B cell (primary cell): Measurements from ENCODE around the gene LRRC26. TPM values are rescaled to one million over a fixed set of nuclear protein-coding genes. Genes with fewer than 3 reads are reported as not detected.

Experiments used
- ATAC-seq: fragments of 200-7000 bp; cut with Tn5 transposase; one replicate; pipeline ENCODE4 v1.10.0; 2021; ENCODE audit warnings: low read depth, mild to moderate bottlenecking, moderate number of reproducible peaks, moderate library complexity
- CTCF ChIA-PET: fragments of 350-600 bp; sonication (Branson Sonifier 250); formaldehyde crosslinking; loops from one replicate; lab custom pipeline; 2021; ENCODE audit warnings: antibody characterized with exemption, inconsistent platforms; lab: Charles Lee
- POLR2A ChIA-PET: fragments of 350-600 bp; sonication (Branson Sonifier 250); formaldehyde crosslinking; loops from one replicate; lab custom pipeline; 2021; ENCODE audit warnings: antibody characterized with exemption; lab: Charles Lee
- DNase-seq: peaks from one replicate; pipeline ENCODE4 v3.0.0; 2013
- H2AFZ ChIP-seq: 2 replicates; pipeline ENCODE4 v1.6.1; 2012; ENCODE audit warnings: mild to moderate bottlenecking, low read depth, low read length; ENCODE audit not compliant: insufficient read depth, poor library complexity, severe bottlenecking
- H3K27ac ChIP-seq, 2 donors: 1 replicate in 1 of 2; 2 replicates in 1 of 2; pipeline ENCODE4 v1.5.1; 2012 to 2013; ENCODE audit warnings: low read length in 2 of 2, mild to moderate bottlenecking in 2 of 2, moderate library complexity in 1 of 2
- H3K27me3 ChIP-seq, 4 experiments: fragments of 200-600 bp in 1 of 4; sonication (generic) in 1 of 4; replicated peaks in 1 of 4; 1 replicate in 2 of 4; 2 replicates in 2 of 4; pipeline versions ENCODE4 v1.6.1 to v1.7.0; 2013 to 2016; ENCODE audit warnings: low read length in 3 of 4, mild to moderate bottlenecking in 2 of 4, mixed read lengths in 1 of 4, moderate library complexity in 1 of 4; ENCODE audit not compliant: insufficient read depth in 4 of 4, control insufficient read depth in 3 of 4; ENCODE audit errors: control extremely low read depth in 1 of 4
- H3K36me3 ChIP-seq, 2 experiments: replicated peaks in 1 of 2; 1 replicate in 1 of 2; 2 replicates in 1 of 2; pipeline versions ENCODE4 v1.6.1 to v1.7.1; 2013; ENCODE audit warnings: low read length in 1 of 2; ENCODE audit not compliant: insufficient read depth in 2 of 2, control insufficient read depth in 1 of 2; ENCODE audit errors: control extremely low read depth in 1 of 2, extremely low read depth in 1 of 2
- H3K4me1 ChIP-seq, 2 donors: fragments of 200-600 bp in 1 of 2; sonication (generic) in 1 of 2; 1 replicate in 1 of 2; 2 replicates in 1 of 2; pipeline versions ENCODE4 v1.5.1 to v1.6.1; 2013 to 2017; ENCODE audit warnings: low read length in 2 of 2; ENCODE audit not compliant: control insufficient read depth in 2 of 2, insufficient read depth in 2 of 2
- H3K4me2 ChIP-seq: replicated peaks from 2 replicates; pipeline ENCODE3; 2012; ENCODE audit warnings: mild to moderate bottlenecking, low read depth, low read length; ENCODE audit not compliant: poor library complexity, severe bottlenecking
- H3K4me3 ChIP-seq, 5 experiments: fragments of 200-600 bp in 1 of 5; sonication (generic) in 1 of 5; 1 replicate in 3 of 5; 2 replicates in 2 of 5; pipeline versions ENCODE4 v1.5.1 to v1.7.0; 2011 to 2016; ENCODE audit warnings: low read length in 4 of 5, mild to moderate bottlenecking in 4 of 5, low read depth in 2 of 5, control low read depth in 1 of 5, moderate library complexity in 1 of 5; ENCODE audit not compliant: insufficient read depth in 1 of 5; ENCODE audit errors: control extremely low read depth in 1 of 5, extremely low read depth in 1 of 5
- H3K79me2 ChIP-seq: fragments of 200-600 bp; sonication (generic); one replicate; pipeline ENCODE4 v1.6.0; 2016; ENCODE audit warnings: low read length; ENCODE audit not compliant: control insufficient read depth, insufficient read depth
- H3K9ac ChIP-seq: fragments of 200-600 bp; sonication (generic); 2 replicates; pipeline ENCODE4 v1.6.1; 2017; ENCODE audit warnings: mild to moderate bottlenecking, low read length, moderate library complexity
- H3K9me3 ChIP-seq, 3 donors: one replicate each; pipeline versions ENCODE4 v1.6.1 to v1.7.1; 2013; ENCODE audit warnings: low read length in 2 of 3; ENCODE audit not compliant: control insufficient read depth in 2 of 3, insufficient read depth in 1 of 3; ENCODE audit errors: control extremely low read depth in 1 of 3
- H4K20me1 ChIP-seq: 2 replicates; pipeline ENCODE4 v1.6.0; 2012; ENCODE audit warnings: mild to moderate bottlenecking, low read length; ENCODE audit not compliant: insufficient read depth, control insufficient read depth, poor library complexity, severe bottlenecking
- H3K27ac Mint-ChIP-seq: one replicate; pipeline ENCODE4 v1.8.0; 2021; ENCODE audit warnings: mixed read lengths
- H3K27me3 Mint-ChIP-seq: one replicate; pipeline ENCODE4 v1.8.0; 2021; ENCODE audit warnings: mixed read lengths
- H3K4me1 Mint-ChIP-seq: one replicate; pipeline ENCODE4 v1.8.0; 2021; ENCODE audit warnings: mixed read lengths
- H3K4me3 Mint-ChIP-seq: one replicate; pipeline ENCODE4 v1.8.0; 2021; ENCODE audit warnings: mixed read lengths
- H3K9me3 Mint-ChIP-seq: one replicate; pipeline ENCODE4 v1.8.0; 2022; ENCODE audit warnings: mixed read lengths; ENCODE audit not compliant: insufficient read depth
- CTCF ChIP-seq: fragments of 200-600 bp; IDR thresholded peaks from one replicate; pipeline ENCODE4 v1.8.0; 2022; ENCODE audit warnings: antibody characterized with exemption, mild to moderate bottlenecking
- EZH2 ChIP-seq: IDR thresholded peaks from 2 replicates; pipeline ENCODE4 v1.6.1; 2012; ENCODE audit warnings: borderline replicate concordance, low read depth, mild to moderate bottlenecking, moderate library complexity, low read length; ENCODE audit not compliant: insufficient read depth, poor library complexity, severe bottlenecking
- WGBS: methylation state at CpG from one replicate; pipeline ENCODE4 v1.1.5; 2013; ENCODE audit warnings: missing lambda C conversion rate; ENCODE audit not compliant: insufficient coverage; 5-methylcytosine and 5-hydroxymethylcytosine counted together
- intact Hi-C: fragments of 100-400 bp; cut with micrococcal nuclease; formaldehyde crosslinking; loops from one replicate; pipeline ENCODE4 v1.10.0; 2022
- polyA plus RNA-seq: library from polyadenylated mRNA; depleted of rRNA; stranded (reverse); fragments of >200 nt; gene quantifications from 2 replicates; pipeline ENCODE4 v1.2.3, GENCODE V29; 2012
- total RNA-seq, 2 donors: library from RNA; stranded (reverse); fragments of 120-200 nt in 1 of 2; gene quantifications; 1 replicate in 1 of 2; 2 replicates in 1 of 2; pipeline versions ENCODE4 v1.2.3 to v1.2.4, GENCODE V29; 2013 to 2022

LRRC26 gene
- total and polyA plus RNA-seq, 2 donors (not counting 1 experiment from before 2014, with no cell fraction given): not detected

GRCh38 chr9:137184881-137185660, 15.2 kb upstream of the LRRC26 start:
- Mint-ChIP-seq H3K9me3 (no peaks in the 10 kb centered on the region), H3K27ac (no peak overlapping the region), H3K4me3 (no peak overlapping the region), H3K4me1 (peaks cover 30% of the 10 kb centered on the region), H3K27me3 (no peaks in the 10 kb centered on the region)
- no peak overlapping the region for H3K9ac ChIP-seq
- H3K27ac ChIP-seq: no peak overlapping the region
- H3K4me3 ChIP-seq: no peak overlapping the region
- intact Hi-C loops: loop anchor here (5.0 kb wide), 1 partner anchor 58 kb away; no protein-coding TSS in a partner anchor
- whole genome bisulfite sequencing: 98% methylated on average over 47 of the region's 48 CpGs
- DNase-seq (no peak), ATAC-seq (no peak)
- peaks cover 26 to 34% of the 10 kb centered on the region in 2 donors for H3K4me1 ChIP-seq
- ChIA-PET CTCF (no interaction called here), POLR2A (no interaction called here)
- H3K79me2 ChIP-seq: peaks cover 49% of the 10 kb centered on the region
- peaks cover 0 to 61% of the 10 kb centered on the region in 2 experiments for H3K36me3 ChIP-seq
- H4K20me1 ChIP-seq: peaks cover 58% of the 10 kb centered on the region
- no peak overlapping the region for H2AFZ ChIP-seq
- H3K4me2 ChIP-seq: no peak overlapping the region
- peaks cover 0 to 3% (median 0%) of the 10 kb centered on the region in 3 donors for H3K9me3 ChIP-seq
- H3K27me3 ChIP-seq: no peaks in the 10 kb centered on the region
- TF ChIP-seq EZH2: no peak
- TF ChIP-seq CTCF: no peak

- Histone ChIP-seq H3K9ac (no peak overlapping the region), H3K27me3 (no peaks in the 10 kb centered on the region), H4K20me1 (peaks cover 57% of the 10 kb centered on the region), H3K27ac (no peak overlapping the region), H3K4me2 (no peak overlapping the region), H3K36me3 (peaks cover 0 to 64% of the 10 kb centered on the region in 2 experiments), H3K4me1 (peaks cover 17 to 24% of the 10 kb centered on the region in 2 donors), H3K9me3 (peaks cover 0 to 3% (median 0%) of the 10 kb centered on the region in 3 donors), H3K4me3 (no peak overlapping the region), H2AFZ (no peak overlapping the region), H3K79me2 (peaks cover 42% of the 10 kb centered on the region)
- ATAC-seq (no peak), DNase-seq (no peak)
- Mint-ChIP-seq H3K27me3 (no peaks in the 10 kb centered on the region), H3K4me1 (peaks cover 22% of the 10 kb centered on the region), H3K27ac (no peak overlapping the region), H3K9me3 (no peaks in the 10 kb centered on the region), H3K4me3 (no peak overlapping the region)
- intact Hi-C loops: no loop called here
- TF ChIP-seq EZH2 (no peak), CTCF (no peak)
- ChIA-PET POLR2A (no interaction called here), CTCF (no interaction called here)
- 98% methylated on average over 27 of the region's 27 CpGs for WGBS
These were observed 14.2 kb upstream of the LRRC26 start for GRCh38 chr9:137183980-137184595.
